GM13977 (cell line): ENCODE data around the gene TTC39A.

Experiments
- DNase-seq: peaks from one replicate; pipeline ENCODE4 v3.0.0; 2012; ENCODE audit warnings: low spot score
- CTCF ChIP-seq: IDR thresholded peaks from 2 replicates; pipeline ENCODE4 v1.5.1; 2012; ENCODE audit warnings: mild to moderate bottlenecking, control low read depth; ENCODE audit not compliant: insufficient read depth; ENCODE audit errors: extremely low read depth, missing control alignments
- in situ Hi-C: fragments of 300-500 bp; cut with MboI; formaldehyde crosslinking; loops from one replicate; pipeline ENCODE4 v1.12.0; 2022; ENCODE audit warnings: low sequenced_read_pairs, low pct_unique_long_range_greater_than_20kb, mixed read lengths, inconsistent platforms; ENCODE audit not compliant: unreplicated experiment

TTC39A gene

DNA sequence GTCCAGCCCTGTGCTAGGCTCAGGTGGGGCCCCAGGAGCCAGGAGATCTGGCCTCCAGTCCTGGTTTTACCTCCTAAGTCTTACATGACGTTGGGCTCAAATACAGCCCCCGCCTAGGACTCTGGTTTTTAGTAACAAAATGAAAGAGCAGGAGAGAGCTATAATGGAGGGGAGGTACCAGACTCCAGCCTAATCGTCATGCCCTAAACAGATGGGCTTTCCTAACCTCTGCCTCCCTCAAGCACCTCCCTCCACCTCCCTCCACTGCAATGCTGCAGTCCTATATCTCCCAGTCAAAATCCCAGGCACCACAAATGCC is 28.6 kb downstream of the TTC39A start:
- no peak for TF ChIP-seq CTCF
- peak; percentile 53 for DNase-seq
- in situ Hi-C loops = no loop called here

DNA sequence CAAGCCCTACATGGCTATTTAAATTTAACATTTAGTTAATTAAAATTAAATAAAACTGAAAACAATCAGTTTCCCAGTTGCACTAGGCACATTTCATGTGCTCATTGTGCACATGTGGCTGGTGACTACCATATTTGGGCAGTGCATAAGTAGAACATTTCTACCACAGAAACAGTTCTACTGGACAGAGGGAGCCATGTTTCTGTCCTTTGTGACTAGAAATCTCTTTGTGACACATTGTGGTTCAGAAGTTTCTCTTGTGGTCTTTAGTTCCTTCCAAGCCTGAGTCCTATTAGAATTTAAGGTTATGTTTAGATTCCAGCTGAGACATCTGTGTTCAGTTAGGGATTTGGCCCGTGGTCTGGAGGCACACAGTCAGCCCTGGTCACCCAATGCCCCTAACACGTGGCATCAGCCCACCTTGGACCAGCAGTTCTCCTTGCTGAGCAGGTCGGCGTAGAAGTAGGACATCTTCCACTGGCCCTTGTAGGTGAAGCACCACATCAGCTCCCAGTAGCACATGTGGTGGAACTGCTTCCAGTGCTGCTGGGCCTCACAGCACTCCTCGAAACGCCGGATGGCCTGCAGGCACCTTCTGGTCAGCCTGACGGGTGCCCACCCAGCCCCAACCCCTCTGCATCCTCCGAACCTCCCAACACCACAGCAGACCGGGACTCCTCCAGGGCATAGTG is 29.1 kb downstream of the TTC39A start:
- peak; percentile 58 for DNase-seq
- TF ChIP-seq CTCF = no peak
- in situ Hi-C loops = no loop called here

DNA sequence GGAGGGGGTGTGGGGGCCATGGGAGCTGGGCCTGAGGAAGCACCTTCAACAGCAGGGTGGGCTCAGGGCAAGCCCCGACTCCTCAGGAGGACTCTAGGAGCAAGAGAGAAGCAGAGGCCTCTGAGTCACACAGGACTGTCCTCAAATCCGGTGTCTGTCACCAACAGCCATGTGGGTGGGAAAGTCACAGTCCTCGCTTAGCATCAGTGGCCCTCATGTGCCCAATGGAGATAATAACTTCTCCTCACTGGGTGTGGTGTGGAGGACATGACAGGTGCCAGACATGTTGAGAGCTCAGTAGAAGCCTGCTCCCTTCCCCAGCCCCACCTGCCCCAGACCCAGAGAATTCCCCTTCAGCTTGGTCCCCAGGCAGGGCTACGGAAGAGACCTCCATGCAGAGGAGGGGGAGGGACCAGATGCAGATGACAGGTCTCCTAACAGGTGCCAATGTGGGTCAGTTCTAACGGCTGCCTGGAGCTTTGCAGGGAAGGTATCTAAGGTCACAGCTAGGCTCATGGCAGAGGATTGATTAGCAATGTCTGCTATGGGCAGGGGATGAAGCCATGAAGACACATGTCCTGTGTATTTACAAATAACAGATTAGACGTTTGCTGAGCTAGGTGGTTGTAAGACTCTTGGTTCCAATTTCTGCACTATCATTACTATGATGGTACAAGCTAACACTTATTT is 30.2 kb downstream of the TTC39A start:
- TF ChIP-seq CTCF = no peak
- in situ Hi-C loops = no loop called here
- no peak for DNase-seq

DNA sequence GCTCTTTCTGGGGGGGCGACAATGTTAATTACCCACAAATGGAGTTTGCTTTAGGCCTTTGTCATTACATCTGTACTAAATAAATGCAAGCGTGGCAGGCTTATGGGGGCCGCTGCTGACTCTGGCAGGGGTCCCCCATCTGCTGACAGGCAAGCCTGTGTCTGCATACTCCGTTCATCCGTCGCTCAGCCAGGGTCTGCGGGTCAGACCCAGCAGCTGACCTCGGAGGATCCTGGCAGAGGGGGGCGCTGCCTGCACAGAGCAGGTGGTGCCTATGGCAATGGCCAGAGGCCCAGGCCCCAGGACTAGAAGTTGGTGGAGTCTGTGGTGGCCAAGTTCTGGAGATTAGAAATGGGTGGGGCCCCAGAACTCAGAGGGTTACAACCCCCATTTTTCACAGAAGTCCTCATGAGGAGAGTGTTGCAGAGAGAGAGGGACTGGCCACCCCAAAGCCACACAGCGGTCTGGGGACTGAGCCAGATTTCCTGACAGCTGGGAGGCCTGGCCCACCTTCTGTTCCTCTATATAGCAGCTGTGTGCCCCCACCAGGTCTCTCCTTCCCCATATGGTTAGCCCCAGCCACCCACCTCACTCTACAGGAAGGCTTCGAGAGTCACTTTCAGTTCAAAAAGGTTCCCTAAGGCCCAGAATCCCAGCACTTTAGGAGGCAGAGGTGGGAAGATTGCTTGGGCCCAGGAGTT is 31.0 kb downstream of the TTC39A start:
- in situ Hi-C loops = no loop called here
- no peak for DNase-seq
- no peak for TF ChIP-seq CTCF

DNA sequence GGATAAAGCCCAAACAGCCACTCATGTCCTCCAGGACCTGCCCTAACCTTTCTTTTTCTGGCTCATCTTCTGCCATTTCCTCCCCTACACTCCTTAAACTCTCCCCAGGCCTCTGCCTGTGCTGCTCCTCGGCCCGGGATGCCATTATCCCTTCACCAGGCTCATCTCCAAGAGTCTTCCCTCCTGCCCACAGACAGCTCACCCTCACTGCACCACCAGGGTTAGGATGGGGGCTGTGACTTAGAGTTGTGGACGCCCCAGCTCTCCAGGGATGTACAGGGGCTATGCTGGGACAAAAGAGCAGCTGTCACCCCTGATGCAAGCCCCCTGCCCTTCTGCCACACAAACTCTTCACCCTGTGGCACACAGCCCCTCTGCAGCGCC is 32.0 kb downstream of the TTC39A start:
- no peak for DNase-seq
- in situ Hi-C loops = no loop called here
- no peak for TF ChIP-seq CTCF

- no peak for TF ChIP-seq CTCF
- DNase-seq = no peak
- in situ Hi-C loops = no loop called here
Measured at GRCh38 chr1:51297401-51298321, 32.7 kb downstream of the TTC39A start.
